NCI-H1694 (cell line): Measurements from ENCODE around the gene SEPTIN11.
"Not testable (repeated sequence)": the region's sequence is repeated elsewhere in the genome, so short reads cannot be mapped to it uniquely, and the experiment has no call there.

Experiments
- DNase-seq: peaks from one replicate; lab custom pipeline; 2025; lab: John Stamatoyannopoulos, UW

The SEPTIN11 gene

GRCh38 chr4:76952071-76952470 is 2.5 kb downstream of the SEPTIN11 start:
- no peak for DNase-seq

- no peak for DNase-seq
Observed at GRCh38 chr4:76952656-76953582, 3.4 kb downstream of the SEPTIN11 start.

GRCh38 chr4:76953956-76954355 is 4.4 kb downstream of the SEPTIN11 start:
- DNase-seq: no peak

- DNase-seq: no peak
Observed at GRCh38 chr4:76954489-76954888, 4.9 kb downstream of the SEPTIN11 start.

GRCh38 chr4:76955182-76955581 is 5.6 kb downstream of the SEPTIN11 start:
- DNase-seq: no peak

- DNase-seq: no peak
Observed at GRCh38 chr4:76957004-76957738, 7.6 kb downstream of the SEPTIN11 start.

GRCh38 chr4:76958891-76959290 is 9.3 kb downstream of the SEPTIN11 start:
- no peak for DNase-seq

GRCh38 chr4:76960014-76960413 is 10.5 kb downstream of the SEPTIN11 start:
- DNase-seq: no peak

- no peak for DNase-seq
Observed at GRCh38 chr4:76962406-76963130, 13.0 kb downstream of the SEPTIN11 start.

- no peak for DNase-seq
Observed at GRCh38 chr4:76963131-76963750, 13.7 kb downstream of the SEPTIN11 start.

- not testable (repeated sequence) for DNase-seq
Observed at GRCh38 chr4:76963927-76964326, 14.4 kb downstream of the SEPTIN11 start.

- DNase-seq: no peak
Observed at GRCh38 chr4:76964769-76965168, 15.2 kb downstream of the SEPTIN11 start.

- DNase-seq: no peak
Observed at GRCh38 chr4:76965866-76966579, 16.5 kb downstream of the SEPTIN11 start.

GRCh38 chr4:76968937-76969336 is 19.4 kb downstream of the SEPTIN11 start:
- no peak for DNase-seq

- no peak for DNase-seq
Observed at GRCh38 chr4:76969495-76969894, 19.9 kb downstream of the SEPTIN11 start.

- DNase-seq: no peak
Observed at GRCh38 chr4:76969941-76970529, 20.5 kb downstream of the SEPTIN11 start.

GRCh38 chr4:76972306-76972705 is 22.8 kb downstream of the SEPTIN11 start:
- no peak for DNase-seq

GRCh38 chr4:76974150-76974549 is 24.6 kb downstream of the SEPTIN11 start:
- DNase-seq: no peak

GRCh38 chr4:76977113-76977512 is 27.6 kb downstream of the SEPTIN11 start:
- no peak for DNase-seq

GRCh38 chr4:76977736-76978350 is 28.3 kb downstream of the SEPTIN11 start:
- no peak for DNase-seq
